Liver (tissue), 9 donors: ENCODE results near the gene ANKRD28. TPM values are rescaled to one million over a fixed set of nuclear protein-coding genes. Genes with fewer than 3 reads are reported as not detected.

Source experiments
- DNase-seq: peaks from one replicate; pipeline ENCODE4 v3.0.0-alpha.2; 2017; ENCODE audit warnings: low spot score
- H3K27ac ChIP-seq, 2 donors: one replicate each; pipeline ENCODE4 v1.7.0; 2013; ENCODE audit warnings: inconsistent platforms in 2 of 2, low read length in 2 of 2, control low read depth in 1 of 2, low read depth in 1 of 2, mild to moderate bottlenecking in 1 of 2
- H3K27me3 ChIP-seq, 4 donors: one replicate each; pipeline versions ENCODE4 v1.6.1 to v1.7.0; 2013; ENCODE audit warnings: low read length in 3 of 4, inconsistent platforms in 1 of 4, mild to moderate bottlenecking in 1 of 4, moderate library complexity in 1 of 4; ENCODE audit not compliant: control insufficient read depth in 4 of 4, insufficient read depth in 4 of 4
- H3K36me3 ChIP-seq, 4 donors: one replicate each; pipeline versions ENCODE4 v1.6.1 to v1.7.0; 2013; ENCODE audit warnings: low read length in 3 of 4, mild to moderate bottlenecking in 3 of 4, low read depth in 1 of 4, moderate library complexity in 1 of 4; ENCODE audit not compliant: control insufficient read depth in 4 of 4, insufficient read depth in 3 of 4
- H3K4me1 ChIP-seq, 4 donors: one replicate each; pipeline versions ENCODE4 v1.6.1 to v1.7.0; 2013; ENCODE audit warnings: low read length in 3 of 4, mild to moderate bottlenecking in 3 of 4, moderate library complexity in 1 of 4; ENCODE audit not compliant: control insufficient read depth in 4 of 4, insufficient read depth in 4 of 4
- H3K4me3 ChIP-seq, 3 donors: one replicate each; pipeline versions ENCODE4 v1.6.1 to v1.7.0; 2013; ENCODE audit warnings: low read length in 3 of 3, control low read depth in 1 of 3, low read depth in 1 of 3, mild to moderate bottlenecking in 1 of 3
- H3K9ac ChIP-seq, 2 donors: one replicate each; pipeline ENCODE4 v1.7.0; 2013; ENCODE audit warnings: low read length in 2 of 2, mild to moderate bottlenecking in 2 of 2, moderate library complexity in 2 of 2, control low read depth in 1 of 2, low read depth in 1 of 2
- H3K9me3 ChIP-seq, 4 donors: one replicate each; pipeline versions ENCODE4 v1.6.1 to v1.7.0; 2013; ENCODE audit warnings: low read length in 3 of 4; ENCODE audit not compliant: control insufficient read depth in 4 of 4
- ATF3 ChIP-seq: IDR thresholded peaks from 2 replicates; pipeline ENCODE4 v1.6.1; 2016; ENCODE audit warnings: antibody characterized with exemption
- CTCF ChIP-seq: fragments of 150-350 bp; IDR thresholded peaks from 2 replicates; pipeline ENCODE4 v1.5.1; 2017; ENCODE audit warnings: improper control_type of control experiment, low read depth, low read length; ENCODE audit not compliant: missing input control
- EGR1 ChIP-seq, 2 donors: IDR thresholded peaks; 2 replicates each; pipeline ENCODE4 v1.6.1; 2016 to 2018; ENCODE audit warnings: antibody characterized with exemption in 2 of 2, low read depth in 2 of 2
- FOXA1 ChIP-seq: IDR thresholded peaks from 2 replicates; pipeline ENCODE4 v1.6.1; 2016; ENCODE audit warnings: antibody characterized with exemption
- FOXA2 ChIP-seq: IDR thresholded peaks from 2 replicates; pipeline ENCODE4 v1.6.1; 2016; ENCODE audit warnings: antibody characterized with exemption
- GABPA ChIP-seq, 2 donors: IDR thresholded peaks in 1 of 2; conservative IDR thresholded peaks in 1 of 2; 2 replicates each; pipeline ENCODE4 v1.6.1; 2016; ENCODE audit warnings: antibody characterized with exemption in 2 of 2, mild to moderate bottlenecking in 1 of 2, moderate library complexity in 1 of 2
- HNF4A ChIP-seq, 2 donors: conservative IDR thresholded peaks; 2 replicates each; pipeline ENCODE4 v1.6.1; 2016; ENCODE audit warnings: antibody characterized with exemption in 2 of 2, mild to moderate bottlenecking in 2 of 2
- HNF4G ChIP-seq: IDR thresholded peaks from 2 replicates; pipeline ENCODE4 v1.6.1; 2016; ENCODE audit warnings: antibody characterized with exemption
- JUND ChIP-seq, 2 donors: IDR thresholded peaks; 2 replicates each; pipeline ENCODE4 v1.6.1; 2016; ENCODE audit warnings: antibody characterized with exemption in 2 of 2
- MAX ChIP-seq: IDR thresholded peaks from 2 replicates; pipeline ENCODE4 v1.6.1; 2016; ENCODE audit warnings: antibody characterized with exemption
- NR2F2 ChIP-seq: IDR thresholded peaks from 2 replicates; pipeline ENCODE4 v1.6.1; 2016; ENCODE audit warnings: antibody characterized with exemption
- RAD21 ChIP-seq, 2 donors: IDR thresholded peaks; 2 replicates each; pipeline ENCODE4 v1.6.1; 2016; ENCODE audit warnings: antibody characterized with exemption in 2 of 2, mild to moderate bottlenecking in 2 of 2
- RXRA ChIP-seq, 2 donors: IDR thresholded peaks; 2 replicates each; pipeline ENCODE4 v1.6.1; 2017 to 2018; ENCODE audit warnings: antibody characterized with exemption in 2 of 2, mild to moderate bottlenecking in 1 of 2
- SP1 ChIP-seq: IDR thresholded peaks from 2 replicates; pipeline ENCODE4 v1.6.1; 2018; ENCODE audit warnings: antibody characterized with exemption, mild to moderate bottlenecking
- TAF1 ChIP-seq: conservative IDR thresholded peaks from 2 replicates; pipeline ENCODE4 v1.6.1; 2016; ENCODE audit warnings: antibody characterized with exemption, mild to moderate bottlenecking
- YY1 ChIP-seq: IDR thresholded peaks from 2 replicates; pipeline ENCODE4 v1.6.1; 2016; ENCODE audit warnings: antibody characterized with exemption, mild to moderate bottlenecking
- ZBTB33 ChIP-seq: IDR thresholded peaks from 2 replicates; pipeline ENCODE4 v1.6.1; 2016; ENCODE audit warnings: antibody characterized with exemption
- WGBS: extraction: QIAGEN DNeasy Blood & Tissue Kit; methylation state at CpG from one replicate; pipeline ENCODE4 v1.1.7; 2013; 5-methylcytosine and 5-hydroxymethylcytosine counted together
- polyA plus RNA-seq, 2 donors: library from polyadenylated mRNA; stranded (reverse) in 1 of 2; unstranded in 1 of 2; fragments of 200-250 nt in 1 of 2; fragments of >200 nt in 1 of 2; fragmentation: Nextera tagmentation in 1 of 2; extraction: Ambion mirVana in 1 of 2; gene quantifications; one replicate each; pipeline versions ENCODE4 v1.2.1 to v1.2.3, GENCODE V29; 2013 to 2015
- total RNA-seq, 2 donors: library from RNA; depleted of rRNA; stranded (reverse); fragments of >200 nt; gene quantifications; one replicate each; pipeline ENCODE4 v1.2.3, GENCODE V29; 2014
- TF ChIP-seq, protein P1 (sequence below): IDR thresholded peaks from 2 replicates; pipeline ENCODE4 v1.6.1; 2016; ENCODE audit warnings: antibody characterized with exemption, mild to moderate bottlenecking
- donor health status: healthy.
- donor health status: healthy.
- donor health status: healthy.
- donor health status: healthy.
- donor health status: healthy.

ANKRD28 gene
- total and polyA plus RNA-seq, 4 donors: 9.2 to 39.1 (median 16.8) TPM

GRCh38 chr3:15656342-15656741 is 141.4 kb downstream of the ANKRD28 start:
- no peak for DNase-seq

GRCh38 chr3:15654891-15655290 is 142.9 kb downstream of the ANKRD28 start:
- H3K4me1 ChIP-seq: no peaks in the 10 kb centered on the region
- H3K27ac ChIP-seq: no peak overlapping the region
- WGBS: 98% methylated on average over 9 of the region's 9 CpGs
- H3K36me3 ChIP-seq: no peaks in the 10 kb centered on the region
- H3K9me3 ChIP-seq: peaks cover 4 to 16% (median 8%) of the 10 kb centered on the region in 4 donors
- H3K27me3 ChIP-seq: no peaks in the 10 kb centered on the region
- H3K9ac ChIP-seq: no peak overlapping the region
- TF ChIP-seq SP1 (no peak), TAF1 (no peak), FOXA1 (no peak), NR2F2 (no peak), EGR1 (IDR thresholded peaks at IDR 0.05; ENCODE audit: low read depth in 2 of 2) (no peak), MAX (no peak), HNF4G (no peak), RXRA (IDR thresholded peaks at IDR 0.05) (no peak), HNF4A (conservative IDR thresholded peaks at IDR 0.05) (no peak), JUND (IDR thresholded peaks at IDR 0.05) (no peak), RAD21 (IDR thresholded peaks at IDR 0.05) (no peak), ZBTB33 (no peak), CTCF (no peak), YY1 (no peak), GABPA (IDR thresholded peaks at IDR 0.05 in 1 of 2, conservative IDR thresholded peaks at IDR 0.05 in 1 of 2) (no peak), FOXA2 (no peak)
- TF ChIP-seq, protein P1, sequence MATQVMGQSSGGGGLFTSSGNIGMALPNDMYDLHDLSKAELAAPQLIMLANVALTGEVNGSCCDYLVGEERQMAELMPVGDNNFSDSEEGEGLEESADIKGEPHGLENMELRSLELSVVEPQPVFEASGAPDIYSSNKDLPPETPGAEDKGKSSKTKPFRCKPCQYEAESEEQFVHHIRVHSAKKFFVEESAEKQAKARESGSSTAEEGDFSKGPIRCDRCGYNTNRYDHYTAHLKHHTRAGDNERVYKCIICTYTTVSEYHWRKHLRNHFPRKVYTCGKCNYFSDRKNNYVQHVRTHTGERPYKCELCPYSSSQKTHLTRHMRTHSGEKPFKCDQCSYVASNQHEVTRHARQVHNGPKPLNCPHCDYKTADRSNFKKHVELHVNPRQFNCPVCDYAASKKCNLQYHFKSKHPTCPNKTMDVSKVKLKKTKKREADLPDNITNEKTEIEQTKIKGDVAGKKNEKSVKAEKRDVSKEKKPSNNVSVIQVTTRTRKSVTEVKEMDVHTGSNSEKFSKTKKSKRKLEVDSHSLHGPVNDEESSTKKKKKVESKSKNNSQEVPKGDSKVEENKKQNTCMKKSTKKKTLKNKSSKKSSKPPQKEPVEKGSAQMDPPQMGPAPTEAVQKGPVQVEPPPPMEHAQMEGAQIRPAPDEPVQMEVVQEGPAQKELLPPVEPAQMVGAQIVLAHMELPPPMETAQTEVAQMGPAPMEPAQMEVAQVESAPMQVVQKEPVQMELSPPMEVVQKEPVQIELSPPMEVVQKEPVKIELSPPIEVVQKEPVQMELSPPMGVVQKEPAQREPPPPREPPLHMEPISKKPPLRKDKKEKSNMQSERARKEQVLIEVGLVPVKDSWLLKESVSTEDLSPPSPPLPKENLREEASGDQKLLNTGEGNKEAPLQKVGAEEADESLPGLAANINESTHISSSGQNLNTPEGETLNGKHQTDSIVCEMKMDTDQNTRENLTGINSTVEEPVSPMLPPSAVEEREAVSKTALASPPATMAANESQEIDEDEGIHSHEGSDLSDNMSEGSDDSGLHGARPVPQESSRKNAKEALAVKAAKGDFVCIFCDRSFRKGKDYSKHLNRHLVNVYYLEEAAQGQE: no peak
- no peak overlapping the region for H3K4me3 ChIP-seq
- DNase-seq: no peak

More at GRCh38 chr3:15656342-15656741, 141.4 kb downstream of the ANKRD28 start:
- Histone ChIP-seq H3K27ac (no peak overlapping the region), H3K4me3 (peak overlapping the region in 1 of 3 donors; percentile 20), H3K27me3 (no peaks in the 10 kb centered on the region), H3K4me1 (no peaks in the 10 kb centered on the region), H3K9ac (no peak overlapping the region), H3K36me3 (no peaks in the 10 kb centered on the region), H3K9me3 (peaks cover 4 to 16% (median 8%) of the 10 kb centered on the region in 4 donors)
- TF ChIP-seq ATF3: no peak
- TF ChIP-seq RAD21 (IDR thresholded peaks at IDR 0.05): no peak
- no peak for TF ChIP-seq EGR1 (IDR thresholded peaks at IDR 0.05; ENCODE audit: low read depth in 2 of 2)
- TF ChIP-seq ZBTB33: no peak
- TF ChIP-seq SP1: no peak
- TF ChIP-seq NR2F2: no peak
- no peak for TF ChIP-seq YY1
- no peak for TF ChIP-seq FOXA1
- no peak for TF ChIP-seq TAF1
- 91% methylated on average over 5 of the region's 5 CpGs for WGBS
